ENCODE data around the gene LIPC.

LIPC gene

DNA sequence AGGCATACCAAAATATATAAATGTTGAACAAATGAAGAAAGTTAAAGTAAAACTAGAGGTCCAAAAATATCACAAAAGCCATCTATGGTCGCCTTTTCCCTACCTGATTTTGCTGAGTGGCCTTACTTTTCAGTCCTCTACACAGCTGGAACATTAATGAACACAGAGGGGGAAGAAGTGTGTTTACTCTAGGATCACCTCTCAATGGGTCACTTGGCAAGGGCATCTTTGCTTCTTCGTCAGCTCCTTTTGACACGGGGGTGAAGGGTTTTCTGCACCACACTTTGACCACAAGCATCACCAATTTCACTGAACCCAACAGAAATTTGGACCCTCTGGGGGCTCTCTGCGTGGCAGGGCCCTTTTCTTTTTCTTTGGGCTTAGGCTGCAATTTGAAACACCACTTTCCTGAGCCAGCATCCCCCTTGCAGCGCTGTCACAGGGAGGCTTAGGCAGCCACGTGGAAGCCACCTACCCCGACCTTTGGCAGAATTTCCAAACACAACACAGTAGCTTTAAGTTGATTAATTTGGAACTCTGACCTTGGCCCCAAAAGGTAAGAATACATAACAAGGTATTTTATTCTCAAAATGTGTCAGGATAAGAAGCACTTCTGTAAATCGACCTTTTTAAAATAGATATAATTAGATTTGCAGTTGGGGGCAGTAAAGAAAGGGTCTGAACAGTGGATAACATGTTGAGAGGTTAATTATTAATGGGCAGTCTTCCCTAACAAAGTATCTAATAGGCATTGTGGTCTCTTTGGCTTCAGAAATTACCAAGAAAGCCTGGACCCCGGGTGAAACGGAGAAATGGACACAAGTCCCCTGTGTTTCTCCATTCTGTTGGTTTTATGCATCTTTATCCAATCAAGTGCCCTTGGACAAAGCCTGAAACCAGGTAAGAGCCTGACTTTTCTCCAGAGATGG is at the start of gene LIPC:
LIPC (plus strand) TSS at position 771 of the 929 bp plus-strand sequence; CDS start at position 813, 42 bp downstream.
- no peak for DNase-seq

DNA sequence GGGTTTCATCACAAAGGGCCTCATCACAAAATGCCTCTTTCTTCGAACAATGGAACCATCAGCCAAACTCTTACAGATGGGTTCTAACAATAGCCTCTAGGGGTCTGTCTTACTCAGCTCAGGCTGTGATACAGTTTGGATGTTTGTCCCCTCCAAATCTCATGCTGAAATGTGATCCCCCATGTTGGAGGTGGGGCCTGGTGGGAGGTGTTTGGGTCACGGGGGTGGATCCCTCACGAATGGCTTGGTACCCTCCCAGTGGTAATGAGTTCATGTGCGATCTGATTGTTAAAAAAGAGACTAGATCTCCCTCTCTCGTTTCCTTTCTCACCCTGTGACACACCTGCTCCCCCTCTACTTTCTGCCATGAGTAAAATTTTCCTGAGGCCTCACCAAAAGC is 47.9 kb upstream of the LIPC start:
- no peak for DNase-seq

DNA sequence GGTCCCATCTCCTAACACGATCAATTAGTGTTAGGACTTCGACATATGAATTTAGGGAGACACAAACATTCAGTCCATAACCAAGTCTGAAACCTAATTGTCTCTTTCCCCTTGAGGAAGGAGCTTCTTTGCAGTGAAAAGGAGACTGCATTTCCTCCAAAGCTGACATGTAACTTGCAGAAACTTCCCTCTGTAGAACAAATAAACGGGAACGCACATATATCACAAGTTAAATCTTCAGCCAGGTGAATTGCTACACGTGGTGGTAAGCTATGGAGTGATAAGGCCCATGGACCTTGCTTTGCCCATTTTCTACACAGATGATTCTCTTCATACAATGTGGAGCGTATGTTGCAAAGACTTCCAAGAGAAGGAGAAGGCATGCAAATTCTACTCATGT is 47.1 kb upstream of the LIPC start:
- no peak for DNase-seq

DNA sequence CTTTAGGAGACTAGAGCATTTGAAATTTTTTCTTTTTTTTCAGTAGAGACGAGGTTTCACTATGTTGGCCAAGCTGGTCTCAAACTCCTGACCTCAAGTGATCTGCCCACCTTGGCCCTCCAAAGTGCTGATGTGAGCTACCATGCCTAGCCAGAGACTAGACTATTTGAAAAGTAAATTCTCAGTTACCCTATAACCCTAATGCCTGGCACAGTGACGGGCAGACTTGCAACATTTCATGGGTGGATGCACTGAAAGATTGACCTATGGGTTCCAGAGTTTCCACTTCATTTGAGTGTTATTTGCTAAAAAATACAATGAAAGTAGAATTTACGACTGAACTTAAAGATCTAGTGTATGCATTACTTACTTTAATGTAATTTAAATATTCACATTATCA is 45.7 kb upstream of the LIPC start:
- DNase-seq = no peak

DNA sequence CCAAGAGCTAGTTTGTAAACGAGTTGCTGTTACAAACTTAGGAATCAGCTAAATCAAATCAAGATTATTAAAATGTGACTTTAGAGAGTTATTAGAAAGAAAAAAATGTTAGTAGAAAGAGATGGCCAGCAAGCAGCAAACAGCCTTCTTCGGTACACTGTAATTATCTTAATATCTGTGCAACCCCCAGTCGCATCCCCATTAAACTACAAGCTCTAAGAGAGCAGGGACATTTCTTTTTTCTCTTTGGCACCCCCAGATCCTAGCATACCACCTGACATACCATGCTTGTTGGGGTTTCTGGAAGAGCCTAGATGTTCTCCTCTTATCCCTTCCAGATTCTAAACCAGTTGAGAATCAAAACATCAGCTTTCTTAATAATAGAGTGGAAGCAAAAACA is 45.1 kb upstream of the LIPC start:
- DNase-seq = no peak

DNA sequence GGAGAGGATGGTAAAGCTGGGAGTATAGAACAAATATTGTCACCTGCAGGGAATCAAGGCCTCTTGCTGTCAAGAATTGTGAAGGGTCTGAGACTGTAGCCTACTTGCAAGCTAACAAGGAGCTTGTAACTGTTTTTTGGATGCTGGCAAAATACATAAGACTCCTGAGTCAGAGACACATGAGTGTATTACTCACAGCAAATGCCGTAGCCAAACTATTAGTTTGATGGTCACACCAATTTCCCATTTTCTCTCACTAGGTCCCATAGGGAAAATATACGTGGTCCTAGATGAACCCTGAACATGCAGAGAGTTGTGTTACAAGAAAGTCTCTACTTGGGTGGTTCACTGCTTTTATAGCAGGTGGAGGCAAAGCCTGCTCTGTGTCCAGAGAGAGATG is 44.7 kb upstream of the LIPC start:
- DNase-seq = no peak

DNA sequence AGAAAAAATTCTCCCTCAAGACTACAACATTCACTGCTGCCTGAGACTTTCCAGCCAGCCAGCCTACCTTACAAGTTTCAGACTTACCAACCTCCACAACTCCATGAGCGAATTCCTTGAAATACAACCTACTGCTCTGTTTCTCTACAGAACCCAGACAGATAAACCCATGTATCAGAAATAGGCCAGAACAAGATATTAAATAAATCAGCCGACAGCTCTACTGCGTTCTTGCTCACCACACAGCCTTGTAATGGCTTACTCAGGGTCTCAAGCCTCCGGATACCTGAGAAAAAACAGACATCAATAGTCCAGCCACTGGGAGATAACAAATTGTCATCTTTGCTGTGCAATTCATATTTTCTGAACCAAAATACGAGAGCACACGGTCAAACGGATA is 43.6 kb upstream of the LIPC start:
- DNase-seq = no peak

DNA sequence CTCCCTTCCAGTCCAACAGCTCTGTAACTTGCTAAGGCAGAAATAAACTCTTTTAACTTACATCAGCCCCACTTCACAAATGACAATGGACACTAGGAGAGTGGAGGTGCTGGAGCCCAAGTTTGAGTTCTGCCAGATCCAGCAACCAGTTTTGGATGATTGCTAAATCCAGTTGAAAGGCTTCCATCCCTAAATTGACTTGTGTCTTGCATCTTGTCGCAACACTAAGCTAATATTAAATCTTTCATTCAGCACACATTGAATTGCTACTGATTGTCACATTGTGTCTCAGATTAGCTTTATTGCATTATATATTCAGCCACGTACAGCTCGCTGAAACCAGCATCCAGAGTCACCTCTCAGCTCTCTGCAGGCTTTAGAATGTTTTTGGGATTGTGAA is 41.7 kb upstream of the LIPC start:
- no peak for DNase-seq

DNA sequence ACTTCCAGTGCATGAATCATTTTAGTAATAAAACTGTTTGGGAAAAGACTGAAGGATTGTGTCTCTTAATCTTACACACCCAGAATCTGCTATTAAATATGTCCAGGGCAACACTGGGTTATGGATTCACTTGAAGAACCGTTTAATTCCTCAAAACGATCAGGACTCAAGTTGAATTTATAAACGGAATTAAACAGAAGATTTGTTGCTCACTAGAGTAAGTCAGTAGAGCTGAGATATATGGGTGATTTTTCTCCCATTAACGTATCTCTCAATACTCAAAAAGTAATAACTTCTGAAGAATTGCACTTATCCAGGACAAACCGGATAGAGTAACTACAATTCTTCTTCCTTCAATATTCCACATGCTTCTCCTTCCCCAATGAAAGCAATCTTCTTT is 41.1 kb upstream of the LIPC start:
- DNase-seq = no peak

DNA sequence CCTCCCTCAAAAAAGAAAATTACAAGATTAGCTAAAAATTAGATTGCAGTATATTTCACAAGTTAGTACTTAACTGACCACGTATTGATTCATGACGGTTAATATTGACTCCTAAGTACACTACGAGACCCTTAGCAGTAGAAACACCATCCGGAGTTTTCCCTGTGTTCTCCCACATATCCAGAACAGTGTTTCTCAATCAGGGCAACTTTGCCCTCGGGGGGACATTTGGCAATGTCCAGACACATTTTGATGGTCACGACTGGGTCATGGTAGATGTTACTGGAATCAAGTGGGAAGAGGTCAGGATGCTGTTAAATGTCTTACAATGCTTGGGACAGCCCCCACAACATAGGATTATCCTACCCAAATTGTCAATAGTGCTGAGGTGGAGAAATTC is 40.7 kb upstream of the LIPC start:
- no peak for DNase-seq

DNA sequence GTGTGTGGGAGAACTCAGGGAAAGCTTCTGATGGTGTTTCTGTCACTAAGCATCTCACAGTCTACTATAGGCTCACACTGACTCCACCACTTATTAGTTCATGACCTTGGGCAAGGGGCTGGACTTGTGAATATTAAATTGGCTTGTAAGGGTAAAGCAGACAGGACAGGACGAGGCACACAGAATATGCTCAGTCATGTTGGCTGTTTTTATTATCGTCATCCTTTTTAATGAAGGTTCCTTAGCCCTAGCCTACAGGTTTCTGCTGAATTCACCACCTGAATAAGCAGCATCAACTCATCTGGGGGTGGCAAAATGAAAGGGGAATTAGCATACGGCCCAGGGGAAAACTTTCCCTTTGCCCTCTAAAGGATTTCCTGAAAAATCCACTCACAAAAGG is 39.6 kb upstream of the LIPC start:
- DNase-seq = no peak

DNA sequence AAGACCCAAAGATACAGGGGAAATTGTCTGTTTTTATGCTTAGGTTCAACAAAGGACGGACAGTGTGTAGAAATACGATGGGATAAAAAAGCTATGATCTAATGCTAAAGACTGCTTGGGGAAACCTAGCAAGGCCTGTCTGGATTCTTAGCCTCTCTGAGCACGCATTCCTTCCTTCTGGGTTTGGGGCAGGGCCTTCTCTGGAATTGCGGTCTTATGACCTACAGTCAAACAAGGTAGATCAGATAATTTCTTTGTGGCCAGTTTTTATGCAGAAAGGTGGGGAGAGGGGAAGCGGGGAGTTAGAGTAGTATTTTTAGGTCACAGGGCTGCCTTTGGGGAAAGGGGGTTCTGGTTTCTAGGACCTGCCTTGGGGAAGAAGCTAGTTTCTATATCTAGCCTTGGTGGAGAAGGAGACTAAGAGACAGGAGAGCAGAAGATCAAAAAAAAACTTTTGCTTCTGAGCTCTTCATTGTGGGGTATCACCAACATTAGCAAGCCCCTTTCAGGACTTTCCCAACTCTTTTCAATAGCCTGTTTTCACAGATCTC is 39.1 kb upstream of the LIPC start:
- no peak for DNase-seq

DNA sequence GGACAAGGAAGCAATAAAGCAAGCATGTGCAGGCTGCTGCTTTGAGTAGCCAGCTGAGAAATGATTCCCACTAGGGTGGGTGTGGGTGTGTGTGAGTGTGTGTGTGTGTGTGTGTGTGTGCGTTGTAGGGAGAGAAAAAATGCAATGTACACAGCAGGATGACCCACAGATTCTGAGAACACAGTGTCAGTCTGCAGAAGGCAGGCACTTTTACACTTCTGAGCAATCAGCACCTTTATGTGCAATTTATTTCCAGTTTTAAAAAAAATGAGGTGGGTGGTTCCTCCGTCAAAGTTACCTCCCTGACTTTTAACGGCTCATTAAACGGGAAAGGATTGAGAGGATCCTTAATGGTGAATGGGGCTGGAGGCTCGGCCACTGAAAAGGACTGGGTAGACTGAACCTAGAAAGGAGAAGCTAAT is 38.5 kb upstream of the LIPC start:
- peak in 1 of 51 donors; percentile 33 for DNase-seq

DNA sequence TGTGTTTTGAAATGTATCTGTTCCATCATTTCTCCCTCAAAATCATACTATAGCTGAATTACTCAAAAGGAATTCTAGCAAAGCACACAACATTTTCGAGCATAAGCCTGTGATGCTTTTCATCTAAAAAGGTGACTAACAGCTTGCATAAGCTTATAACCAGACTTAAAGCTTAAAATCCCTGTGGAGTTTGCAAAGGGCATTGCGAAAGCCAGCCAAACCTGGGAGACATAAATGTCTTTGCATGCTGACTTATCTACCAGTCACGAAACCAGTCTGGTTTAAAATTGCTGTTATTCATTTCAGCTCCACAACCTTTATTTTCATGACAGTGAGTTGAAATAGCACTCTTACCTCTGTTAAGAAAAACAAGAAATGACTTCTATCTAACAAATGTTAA is 35.6 kb upstream of the LIPC start:
- DNase-seq = no peak

DNA sequence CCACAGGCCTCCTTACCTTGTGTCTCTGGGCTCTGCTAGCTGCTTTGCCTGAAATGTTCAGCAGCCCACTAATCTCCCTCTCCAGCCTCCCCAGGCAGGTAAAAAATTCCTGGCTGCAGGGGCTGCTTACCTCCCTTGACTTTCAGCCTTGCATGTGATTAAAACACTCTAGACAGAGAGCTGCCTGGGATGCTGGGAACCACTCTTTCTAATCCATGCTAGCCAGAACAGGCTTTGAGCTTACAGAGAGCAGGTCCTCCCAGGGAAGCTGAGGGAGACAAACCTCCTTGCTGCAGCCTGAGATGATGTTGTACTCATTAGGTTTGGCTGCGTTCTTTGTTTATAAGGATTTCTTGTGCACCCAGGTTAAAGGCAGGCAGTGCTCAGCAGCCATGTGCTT is 33.7 kb upstream of the LIPC start:
- DNase-seq = no peak

DNA sequence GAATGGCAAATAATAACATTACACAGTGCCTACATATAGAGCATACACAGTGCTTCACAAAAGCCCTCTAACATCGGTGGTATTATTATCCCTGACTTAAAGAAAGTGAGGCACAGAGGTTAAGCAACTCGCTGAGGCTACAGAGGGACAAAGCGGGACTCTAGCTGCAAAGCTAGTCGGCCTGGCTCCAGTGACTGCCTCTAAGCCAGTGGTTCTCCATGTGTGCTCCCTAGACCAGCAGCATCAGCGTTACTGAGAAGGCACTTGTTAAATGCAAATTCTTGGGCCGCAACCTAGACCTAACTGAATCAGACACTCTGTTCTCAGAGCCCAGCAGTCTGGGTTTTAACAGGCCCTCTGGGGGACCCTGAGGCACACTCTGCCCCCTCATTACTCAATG is 33.1 kb upstream of the LIPC start:
- no peak for DNase-seq

DNA sequence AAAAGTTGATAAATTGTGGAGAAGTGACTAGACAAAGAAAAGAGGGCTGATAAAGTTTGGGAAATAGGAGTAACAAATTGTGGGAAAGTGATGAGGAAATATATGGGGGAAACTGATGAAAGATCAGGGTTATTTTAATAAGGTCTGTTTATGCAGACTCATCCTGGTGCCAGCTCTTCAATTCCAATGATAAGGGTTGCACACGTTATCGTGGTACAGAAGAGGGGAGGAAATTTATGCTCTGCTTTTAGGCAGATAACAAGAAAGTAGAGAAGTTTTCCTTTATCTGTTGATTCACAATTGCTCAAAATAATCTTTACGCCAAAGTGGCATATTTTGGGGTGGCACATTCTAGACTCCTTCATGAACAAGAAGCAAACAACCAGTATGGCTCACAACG is 32.1 kb upstream of the LIPC start:
- DNase-seq = no peak

DNA sequence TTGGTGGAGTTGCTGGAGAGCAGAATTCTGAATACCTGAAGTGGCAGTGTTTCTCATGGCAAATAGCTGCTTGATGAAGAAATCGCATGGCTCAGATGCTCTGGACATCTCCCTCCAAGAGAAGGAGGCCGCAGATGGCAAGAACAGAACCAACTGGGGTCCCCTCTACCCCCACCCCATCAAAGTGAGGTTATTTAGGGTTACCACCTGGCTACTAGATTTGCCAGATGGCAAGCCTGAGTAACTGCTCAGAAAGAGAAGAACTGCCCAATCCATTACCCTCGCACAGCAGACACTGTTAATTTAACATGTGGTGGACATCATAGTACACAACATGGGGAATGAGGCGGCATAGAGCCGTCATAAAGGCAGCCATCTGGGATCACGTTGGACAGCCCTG is 30.5 kb upstream of the LIPC start:
- no peak for DNase-seq

DNA sequence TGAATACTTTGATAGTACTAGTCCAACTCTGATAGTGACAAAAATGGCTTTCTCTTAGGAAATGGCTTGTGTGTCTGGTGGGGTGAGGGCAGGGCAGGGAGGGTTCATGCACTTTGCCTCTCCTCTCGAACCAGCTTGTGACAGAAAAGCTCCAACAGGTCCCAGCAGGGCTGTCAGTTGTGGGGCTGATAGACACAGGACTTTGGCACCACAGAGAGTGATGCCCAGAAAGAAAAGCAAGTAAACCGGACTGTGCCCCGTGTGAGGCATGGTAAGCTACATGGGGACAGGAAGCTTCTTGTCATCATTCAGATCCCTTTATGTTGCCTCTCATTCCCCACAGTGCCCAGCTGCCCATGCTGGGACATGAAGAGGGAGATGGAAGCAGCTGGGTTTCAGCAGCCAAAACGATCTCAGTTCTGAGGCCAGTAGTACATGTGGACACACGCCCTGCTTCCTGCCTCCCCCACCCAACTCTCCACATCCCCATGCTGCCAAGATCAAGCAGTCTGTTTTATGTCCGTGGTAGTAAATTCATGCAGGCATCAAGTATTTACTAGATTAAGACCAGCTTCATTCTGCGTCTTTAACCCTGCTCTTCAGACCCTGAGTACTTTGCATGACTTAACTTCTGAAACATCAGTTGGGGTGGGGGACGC is 29.7 kb upstream of the LIPC start:
- no peak for DNase-seq

DNA sequence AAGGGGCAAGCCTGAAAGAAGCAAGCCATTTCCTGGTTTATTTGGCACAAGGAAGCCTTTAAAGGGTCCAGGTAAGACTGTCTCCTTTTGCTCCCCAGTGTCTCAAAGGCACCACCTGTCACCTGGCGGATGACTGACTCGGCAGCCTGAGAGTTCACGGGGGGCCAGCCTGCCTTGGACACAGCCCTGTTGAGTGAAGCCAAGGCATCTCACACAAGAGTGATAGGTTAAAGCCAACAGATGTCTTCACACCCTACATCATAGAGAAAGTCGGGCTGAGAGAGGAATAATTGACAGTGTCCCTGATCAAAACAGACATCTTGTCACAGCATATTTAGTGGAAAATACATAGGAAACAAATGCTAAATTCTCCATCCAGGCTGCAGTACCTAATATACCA is 28.2 kb upstream of the LIPC start:
- no peak for DNase-seq

DNA sequence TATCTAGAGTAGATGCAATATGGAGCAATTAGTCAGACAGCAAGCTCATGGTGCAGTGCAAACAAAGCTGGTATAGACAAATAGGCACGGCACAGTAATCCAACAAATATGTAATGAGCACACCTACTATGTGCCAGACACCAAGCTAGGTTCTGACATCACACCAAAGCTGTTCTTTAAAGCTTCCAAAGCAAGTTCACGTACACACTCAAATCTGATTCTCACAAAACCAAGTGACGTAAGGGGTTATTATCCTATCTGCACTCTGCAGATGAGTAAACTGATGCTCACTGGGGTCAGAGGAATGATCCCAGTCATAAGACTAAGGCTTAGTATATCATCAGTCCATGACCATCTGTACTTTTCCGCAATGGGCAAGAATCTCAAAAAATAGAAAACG is 27.8 kb upstream of the LIPC start:
- no peak for DNase-seq

DNA sequence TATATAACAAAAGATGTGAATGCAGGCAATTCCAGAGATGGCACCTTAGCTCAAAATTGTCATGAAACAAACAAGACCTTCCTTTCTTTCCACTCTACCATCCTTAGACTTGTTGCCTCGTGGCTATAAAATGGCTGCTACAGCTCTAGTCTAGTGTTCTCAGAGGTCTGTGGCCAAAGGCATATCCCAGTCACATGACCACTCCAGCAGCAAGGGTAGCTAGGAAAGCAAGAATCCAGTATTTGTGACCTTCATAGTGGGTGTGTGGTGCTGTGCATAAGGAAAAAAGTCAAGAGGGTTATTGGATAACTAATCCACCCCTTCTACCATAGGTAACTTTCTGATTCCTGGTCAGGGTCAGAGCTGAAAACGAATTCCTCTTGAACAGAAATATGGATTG is 27.1 kb upstream of the LIPC start:
- no peak for DNase-seq

DNA sequence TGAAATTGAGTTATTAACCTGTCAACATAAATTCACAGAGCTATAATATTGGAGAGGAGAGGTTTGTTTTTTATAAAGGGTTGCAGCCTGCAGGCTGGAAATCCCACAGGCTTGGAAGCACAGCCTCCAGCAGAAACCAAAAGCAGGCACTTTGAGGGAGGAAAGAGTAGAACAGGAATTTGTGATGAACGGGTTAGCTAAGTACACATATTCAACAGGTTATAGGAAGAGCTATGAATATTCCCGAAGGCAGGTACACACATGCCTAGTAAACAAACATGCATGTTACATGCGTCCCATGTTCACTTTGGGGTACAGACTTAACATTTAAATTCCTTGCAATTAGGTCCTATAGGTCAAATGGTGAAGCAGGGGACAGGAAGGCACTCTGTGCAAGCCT is 25.9 kb upstream of the LIPC start:
- DNase-seq = no peak

Data from hypothalamus (tissue), 51 donors.